ENCODE measurements around the gene LRRC73.

- TF ChIP-seq EZH2 (IDR thresholded peaks at IDR 0.05; ENCODE audit: low read length, missing control alignments) (no peak), CTCF (conservative IDR thresholded peaks at IDR 0.05 in 1 of 2, IDR thresholded peaks at IDR 0.05 in 1 of 2; ENCODE audit: low read depth in 1 of 2, low read length in 2 of 2) (no peak)
Observed at GRCh38 chr6:43471399-43471798, 38.7 kb downstream of the LRRC73 start.

Data from fibroblast of lung (primary cell).